Measurements from ENCODE around the gene RFPL3.

Gene RFPL3

GRCh38 chr22:32401486-32401885 lies 43.8 kb downstream of the RFPL3 start:
- Histone ChIP-seq H3K27me3 (ENCODE audit: control insufficient read depth in 1 of 2, insufficient read depth in 2 of 2, low read length in 2 of 2) (no peaks in the 10 kb centered on the region), H3K4me3 (ENCODE audit: low read depth in 1 of 2, low read length in 2 of 2) (no peak overlapping the region), H3K4me1 (ENCODE audit: insufficient read depth, low read length) (no peaks in the 10 kb centered on the region), H3K27ac (ENCODE audit: low read depth, low read length) (no peak overlapping the region), H3K9ac (ENCODE audit: low read length) (no peak overlapping the region), H3K36me3 (ENCODE audit: insufficient read depth, low read length) (peaks cover 78% of the 10 kb centered on the region), H3K9me3 (ENCODE audit: low read length) (no peaks in the 10 kb centered on the region)

- peaks cover 80% of the 10 kb centered on the region for H3K36me3 ChIP-seq (ENCODE audit: insufficient read depth, low read length)
- no peaks in the 10 kb centered on the region for H3K9me3 ChIP-seq (ENCODE audit: low read length)
- no peak overlapping the region for H3K27ac ChIP-seq (ENCODE audit: low read depth, low read length)
- peaks cover 6% of the 10 kb centered on the region for H3K4me1 ChIP-seq (ENCODE audit: insufficient read depth, low read length)
- H3K9ac ChIP-seq (ENCODE audit: low read length) = no peak overlapping the region
- H3K27me3 ChIP-seq (ENCODE audit: control insufficient read depth in 1 of 2, insufficient read depth in 2 of 2, low read length in 2 of 2) = no peaks in the 10 kb centered on the region
- no peak overlapping the region for H3K4me3 ChIP-seq (ENCODE audit: low read depth in 1 of 2, low read length in 2 of 2)
These were observed 46.4 kb downstream of the RFPL3 start for GRCh38 chr22:32404021-32404420.

- peaks cover 53% of the 10 kb centered on the region for H3K36me3 ChIP-seq (ENCODE audit: insufficient read depth, low read length)
- no peak overlapping the region for H3K27ac ChIP-seq (ENCODE audit: low read depth, low read length)
- no peak overlapping the region for H3K4me3 ChIP-seq (ENCODE audit: low read depth in 1 of 2, low read length in 2 of 2)
These were observed 49.6 kb downstream of the RFPL3 start for GRCh38 chr22:32407312-32407711.

GRCh38 chr22:32407936-32408335 lies 50.3 kb downstream of the RFPL3 start:
- peaks cover 53% of the 10 kb centered on the region for H3K36me3 ChIP-seq (ENCODE audit: insufficient read depth, low read length)
- no peak overlapping the region for H3K27ac ChIP-seq (ENCODE audit: low read depth, low read length)
- no peaks in the 10 kb centered on the region for H3K27me3 ChIP-seq (ENCODE audit: control insufficient read depth in 1 of 2, insufficient read depth in 2 of 2, low read length in 2 of 2)
- H3K9me3 ChIP-seq (ENCODE audit: low read length) = no peaks in the 10 kb centered on the region
- no peak overlapping the region for H3K9ac ChIP-seq (ENCODE audit: low read length)
- H3K4me1 ChIP-seq (ENCODE audit: insufficient read depth, low read length) = peaks cover 28% of the 10 kb centered on the region
- no peak overlapping the region for H3K4me3 ChIP-seq (ENCODE audit: low read depth in 1 of 2, low read length in 2 of 2)

More at GRCh38 chr22:32407312-32407711, 49.6 kb downstream of the RFPL3 start:
- Histone ChIP-seq H3K27me3 (ENCODE audit: control insufficient read depth in 1 of 2, insufficient read depth in 2 of 2, low read length in 2 of 2) (no peaks in the 10 kb centered on the region), H3K9me3 (ENCODE audit: low read length) (no peaks in the 10 kb centered on the region), H3K4me1 (ENCODE audit: insufficient read depth, low read length) (peaks cover 23% of the 10 kb centered on the region), H3K9ac (ENCODE audit: low read length) (no peak overlapping the region)

- Histone ChIP-seq H3K4me1 (ENCODE audit: insufficient read depth, low read length) (peaks cover 28% of the 10 kb centered on the region), H3K4me3 (ENCODE audit: low read depth in 1 of 2, low read length in 2 of 2) (no peak overlapping the region), H3K27ac (ENCODE audit: low read depth, low read length) (no peak overlapping the region), H3K9me3 (ENCODE audit: low read length) (no peaks in the 10 kb centered on the region), H3K9ac (ENCODE audit: low read length) (no peak overlapping the region), H3K27me3 (ENCODE audit: control insufficient read depth in 1 of 2, insufficient read depth in 2 of 2, low read length in 2 of 2) (no peaks in the 10 kb centered on the region), H3K36me3 (ENCODE audit: insufficient read depth, low read length) (peaks cover 36% of the 10 kb centered on the region)
These were observed 52.3 kb downstream of the RFPL3 start for GRCh38 chr22:32409977-32410376.

GRCh38 chr22:32410459-32410858 lies 52.8 kb downstream of the RFPL3 start:
- H3K4me3 ChIP-seq (ENCODE audit: low read depth in 1 of 2, low read length in 2 of 2) = peak overlapping the region in 1 of 2 donors; percentile 75
- peaks cover 32% of the 10 kb centered on the region for H3K36me3 ChIP-seq (ENCODE audit: insufficient read depth, low read length)
- no peak overlapping the region for H3K27ac ChIP-seq (ENCODE audit: low read depth, low read length)
- H3K27me3 ChIP-seq (ENCODE audit: control insufficient read depth in 1 of 2, insufficient read depth in 2 of 2, low read length in 2 of 2) = no peaks in the 10 kb centered on the region
- no peaks in the 10 kb centered on the region for H3K9me3 ChIP-seq (ENCODE audit: low read length)
- H3K4me1 ChIP-seq (ENCODE audit: insufficient read depth, low read length) = peaks cover 28% of the 10 kb centered on the region
- peak overlapping the region; percentile 50 for H3K9ac ChIP-seq (ENCODE audit: low read length)
